ENCODE measurements around the gene VEPH1. TPM values are rescaled to one million over a fixed set of nuclear protein-coding genes. Genes with fewer than 3 reads are reported as not detected.

Gene VEPH1
- total and polyA plus RNA-seq, 9 of the 15 experiments (the other 6 are each of a cell fraction or from before 2014, with no cell fraction given) = 4.5 to 15.6 (median 5.8) TPM

DNA sequence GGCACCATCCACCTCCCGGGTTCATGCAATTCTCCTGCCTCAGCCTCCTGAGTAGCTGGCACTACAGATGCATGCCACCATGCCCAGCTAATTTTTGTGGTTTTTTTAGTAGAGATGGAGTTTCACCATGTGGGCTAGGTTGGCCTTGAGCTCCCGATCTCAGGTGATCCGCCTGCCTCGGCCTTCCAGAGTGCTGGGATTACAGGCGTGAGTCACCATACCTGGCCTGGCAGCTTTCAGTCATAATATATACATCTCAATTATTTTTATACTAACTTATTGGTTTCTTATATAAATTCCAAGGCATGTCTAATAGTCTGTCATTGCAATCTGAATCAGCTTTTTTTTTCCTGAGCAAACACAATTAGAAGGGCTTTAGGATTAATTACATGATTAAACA is 269.3 kb downstream of the VEPH1 start (continued):
- TF ChIP-seq, protein P1, sequence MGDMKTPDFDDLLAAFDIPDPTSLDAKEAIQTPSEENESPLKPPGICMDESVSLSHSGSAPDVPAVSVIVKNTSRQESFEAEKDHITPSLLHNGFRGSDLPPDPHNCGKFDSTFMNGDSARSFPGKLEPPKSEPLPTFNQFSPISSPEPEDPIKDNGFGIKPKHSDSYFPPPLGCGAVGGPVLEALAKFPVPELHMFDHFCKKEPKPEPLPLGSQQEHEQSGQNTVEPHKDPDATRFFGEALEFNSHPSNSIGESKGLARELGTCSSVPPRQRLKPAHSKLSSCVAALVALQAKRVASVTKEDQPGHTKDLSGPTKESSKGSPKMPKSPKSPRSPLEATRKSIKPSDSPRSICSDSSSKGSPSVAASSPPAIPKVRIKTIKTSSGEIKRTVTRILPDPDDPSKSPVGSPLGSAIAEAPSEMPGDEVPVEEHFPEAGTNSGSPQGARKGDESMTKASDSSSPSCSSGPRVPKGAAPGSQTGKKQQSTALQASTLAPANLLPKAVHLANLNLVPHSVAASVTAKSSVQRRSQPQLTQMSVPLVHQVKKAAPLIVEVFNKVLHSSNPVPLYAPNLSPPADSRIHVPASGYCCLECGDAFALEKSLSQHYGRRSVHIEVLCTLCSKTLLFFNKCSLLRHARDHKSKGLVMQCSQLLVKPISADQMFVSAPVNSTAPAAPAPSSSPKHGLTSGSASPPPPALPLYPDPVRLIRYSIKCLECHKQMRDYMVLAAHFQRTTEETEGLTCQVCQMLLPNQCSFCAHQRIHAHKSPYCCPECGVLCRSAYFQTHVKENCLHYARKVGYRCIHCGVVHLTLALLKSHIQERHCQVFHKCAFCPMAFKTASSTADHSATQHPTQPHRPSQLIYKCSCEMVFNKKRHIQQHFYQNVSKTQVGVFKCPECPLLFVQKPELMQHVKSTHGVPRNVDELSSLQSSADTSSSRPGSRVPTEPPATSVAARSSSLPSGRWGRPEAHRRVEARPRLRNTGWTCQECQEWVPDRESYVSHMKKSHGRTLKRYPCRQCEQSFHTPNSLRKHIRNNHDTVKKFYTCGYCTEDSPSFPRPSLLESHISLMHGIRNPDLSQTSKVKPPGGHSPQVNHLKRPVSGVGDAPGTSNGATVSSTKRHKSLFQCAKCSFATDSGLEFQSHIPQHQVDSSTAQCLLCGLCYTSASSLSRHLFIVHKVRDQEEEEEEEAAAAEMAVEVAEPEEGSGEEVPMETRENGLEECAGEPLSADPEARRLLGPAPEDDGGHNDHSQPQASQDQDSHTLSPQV (IDR thresholded peaks at IDR 0.05) = no peak

DNA sequence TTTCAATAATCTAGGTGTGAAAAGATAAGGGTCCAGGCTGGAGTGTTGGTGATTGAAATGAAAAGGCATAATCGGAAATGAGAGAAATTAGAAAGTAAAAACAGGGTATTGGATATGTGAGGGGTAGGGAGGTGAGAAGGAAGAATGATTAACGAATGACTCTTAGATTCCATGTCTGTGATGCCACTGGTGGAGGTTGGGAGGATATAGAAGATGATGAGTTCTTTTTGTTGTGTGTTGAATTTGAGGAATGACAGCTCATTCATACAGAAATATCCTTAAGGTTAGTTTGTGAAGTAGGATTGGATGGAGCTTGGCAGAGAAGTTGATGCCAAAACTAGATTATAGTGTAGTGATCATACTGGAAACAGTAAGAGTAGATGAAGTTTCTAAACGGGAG is 271.1 kb downstream of the VEPH1 start:
- H3K4me2 ChIP-seq (ENCODE audit: insufficient read depth, low read length) = no peak overlapping the region
- H3K9me1 ChIP-seq (ENCODE audit: control insufficient read depth, insufficient read depth, low read length) = no peaks in the 10 kb centered on the region
- no peak overlapping the region for H2AFZ ChIP-seq (ENCODE audit: low read depth, low read length)
- H3K27me3 ChIP-seq (ENCODE audit: control insufficient read depth in 2 of 2, insufficient read depth in 2 of 2, low read length in 2 of 2) = peaks cover 0 to 3% of the 10 kb centered on the region in 2 experiments; a peak in 1 of 5 replicates
- no peaks in the 10 kb centered on the region for H3K9me3 ChIP-seq (replicated peaks; ENCODE audit: control insufficient read depth, insufficient read depth, low read depth, low read length)
- no peaks in the 10 kb centered on the region for H3K79me2 ChIP-seq (ENCODE audit: control insufficient read depth, insufficient read depth, low read length)
- DNase-seq (ENCODE audit: extremely low read depth in 1 of 4, low spot score in 3 of 4) (no peak), FAIRE-seq (no peak), ATAC-seq (no peak)
- H3K36me3 ChIP-seq (ENCODE audit: control insufficient read depth, insufficient read depth, low read length) = no peaks in the 10 kb centered on the region
- in situ Hi-C loops (cut with MboI) = no loop called here
- WGBS (ENCODE audit: insufficient coverage, low coverage, missing lambda C conversion rate) = 4% methylated on average over 3 of the region's 3 CpGs
- H3K4me3 ChIP-seq = no peak overlapping the region
- no peak overlapping the region for H3K27ac ChIP-seq (ENCODE audit: extremely low read depth, low read depth, low read length)
- CTCF ChIA-PET (ENCODE audit: low intra/inter-chr PET ratio) = no interaction called here
- peaks cover 0 to 6% of the 10 kb centered on the region in 2 experiments; a peak in 1 of 5 replicates for H3K4me1 ChIP-seq (replicated peaks in 1 of 2; ENCODE audit: control insufficient read depth in 2 of 2, insufficient read depth in 2 of 2, low read length in 2 of 2)
- no peaks in the 10 kb centered on the region for H4K20me1 ChIP-seq (replicated peaks; ENCODE audit: control insufficient read depth, insufficient read depth, low read length)
- H3K9ac ChIP-seq (ENCODE audit: insufficient read depth in 1 of 2, low read depth in 2 of 2, low read length in 2 of 2) = no peak overlapping the region
- intact Hi-C loops (cut with micrococcal nuclease) = loop anchor here (10.0 kb wide), 1 partner anchor 263 kb away; no protein-coding TSS in a partner anchor
- POLR2A ChIA-PET = interaction anchor here (0.7 kb wide), 1 partner anchor 46 kb away, joined by 4 read pairs; no protein-coding TSS in a partner anchor
- no TSS peak for BruUV-seq (replicated peaks)
- TF ChIP-seq, protein P2, sequence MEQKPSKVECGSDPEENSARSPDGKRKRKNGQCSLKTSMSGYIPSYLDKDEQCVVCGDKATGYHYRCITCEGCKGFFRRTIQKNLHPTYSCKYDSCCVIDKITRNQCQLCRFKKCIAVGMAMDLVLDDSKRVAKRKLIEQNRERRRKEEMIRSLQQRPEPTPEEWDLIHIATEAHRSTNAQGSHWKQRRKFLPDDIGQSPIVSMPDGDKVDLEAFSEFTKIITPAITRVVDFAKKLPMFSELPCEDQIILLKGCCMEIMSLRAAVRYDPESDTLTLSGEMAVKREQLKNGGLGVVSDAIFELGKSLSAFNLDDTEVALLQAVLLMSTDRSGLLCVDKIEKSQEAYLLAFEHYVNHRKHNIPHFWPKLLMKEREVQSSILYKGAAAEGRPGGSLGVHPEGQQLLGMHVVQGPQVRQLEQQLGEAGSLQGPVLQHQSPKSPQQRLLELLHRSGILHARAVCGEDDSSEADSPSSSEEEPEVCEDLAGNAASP (IDR thresholded peaks at IDR 0.05) = no peak
- no peak for TF ChIP-seq MED1 (CRISPR knock-in tag; IDR thresholded peaks at IDR 0.05; ENCODE audit: borderline replicate concordance)
- TF ChIP-seq ZSCAN32 (CRISPR knock-in tag; IDR thresholded peaks at IDR 0.05) = no peak
